Neural cell (in vitro differentiated cells): ENCODE data around the gene PLEKHA4. TPM values are rescaled to one million over a fixed set of nuclear protein-coding genes. Genes with fewer than 3 reads are reported as not detected.
"Not testable (repeated sequence)": the region's sequence is repeated elsewhere in the genome, so short reads cannot be mapped to it uniquely, and the experiment has no call there.

Experiments
- H2AFZ ChIP-seq: fragments of 200-600, 300-800 bp; sonication (generic), shearing (Covaris generic); 2 replicates; pipeline ENCODE4 v1.6.0; 2014; ENCODE audit warnings: low read depth, mild to moderate bottlenecking, antibody characterized with exemption, low read length, moderate library complexity
- H3F3A ChIP-seq: fragments of 200-600 bp; shearing (Covaris generic); 2 replicates; pipeline ENCODE4 v1.6.1; 2016; ENCODE audit warnings: mild to moderate bottlenecking, moderate library complexity, mixed read lengths, antibody characterized with exemption, low read length; ENCODE audit not compliant: insufficient read depth, poor library complexity, severe bottlenecking
- H3K27ac ChIP-seq: fragments of 200-600, 300-800 bp; sonication (generic), shearing (Covaris generic); 2 replicates; pipeline ENCODE4 v1.5.1; 2014; ENCODE audit warnings: mild to moderate bottlenecking, low read length, moderate library complexity
- H3K27me3 ChIP-seq: fragments of 300-800, 200-600 bp; sonication (generic), shearing (Covaris generic); 2 replicates; pipeline ENCODE4 v1.6.0; 2014; ENCODE audit warnings: mild to moderate bottlenecking, low read depth, low read length, moderate library complexity; ENCODE audit not compliant: insufficient read depth
- H3K36me3 ChIP-seq: fragments of 300-800, 200-600 bp; sonication (generic), shearing (Covaris generic); 2 replicates; pipeline ENCODE4 v1.5.1; 2014; ENCODE audit warnings: mild to moderate bottlenecking, antibody characterized with exemption, low read length, moderate library complexity; ENCODE audit not compliant: insufficient read depth
- H3K4me2 ChIP-seq: fragments of 300-800, 200-600 bp; sonication (generic), shearing (Covaris generic); 2 replicates; pipeline ENCODE4 v1.6.0; 2014; ENCODE audit warnings: mild to moderate bottlenecking, low read length
- H3K4me3 ChIP-seq: fragments of 300-800, 200-600 bp; sonication (generic), shearing (Covaris generic); 2 replicates; pipeline ENCODE4 v1.5.1; 2014; ENCODE audit warnings: mild to moderate bottlenecking, low read length, moderate library complexity
- H3K79me2 ChIP-seq: fragments of 200-600 bp; shearing (Covaris generic); replicated peaks from 2 replicates; pipeline ENCODE4 v1.6.0; 2014; ENCODE audit warnings: mild to moderate bottlenecking, low read length, moderate library complexity; ENCODE audit not compliant: insufficient read depth
- H3K9ac ChIP-seq: fragments of 300-800, 200-600 bp; sonication (generic), shearing (Covaris generic); 2 replicates; pipeline ENCODE4 v1.6.1; 2016; ENCODE audit warnings: mild to moderate bottlenecking, low read length, mixed read lengths
- H3K9me2 ChIP-seq: fragments of 200-600 bp; shearing (Covaris generic); 2 replicates; pipeline ENCODE4 v1.6.1; 2016; ENCODE audit warnings: mild to moderate bottlenecking, low read length, mixed read lengths; ENCODE audit not compliant: insufficient read depth
- H3K9me3 ChIP-seq: fragments of 200-600, 300-800 bp; sonication (generic), shearing (Covaris generic); 2 replicates; pipeline ENCODE4 v1.6.1; 2016; ENCODE audit warnings: mild to moderate bottlenecking, mixed run types, low read length, moderate library complexity, mixed read lengths
- H4K20me1 ChIP-seq: fragments of 200-600 bp; shearing (Covaris generic); 2 replicates; pipeline ENCODE4 v1.6.1; 2016; ENCODE audit warnings: mild to moderate bottlenecking, mixed run types; ENCODE audit not compliant: insufficient read depth
- CTCF ChIP-seq: fragments of 450-650 bp; IDR thresholded peaks from 2 replicates; pipeline ENCODE4 v1.5.1; 2014; ENCODE audit warnings: antibody characterized with exemption, mild to moderate bottlenecking, moderate library complexity; ENCODE audit not compliant: poor library complexity, severe bottlenecking
- EP300 ChIP-seq: fragments of 450-650 bp; conservative IDR thresholded peaks from 2 replicates; pipeline ENCODE4 v1.6.1; 2014; ENCODE audit warnings: antibody characterized with exemption, mild to moderate bottlenecking, moderate library complexity; ENCODE audit not compliant: poor library complexity, severe bottlenecking
- EZH2 ChIP-seq: fragments of 200-600, 300-800 bp; shearing (Covaris generic), sonication (generic); IDR thresholded peaks from 2 replicates; pipeline ENCODE4 v1.6.1; 2014; ENCODE audit warnings: antibody characterized with exemption, low read length, borderline replicate concordance, mild to moderate bottlenecking; ENCODE audit not compliant: insufficient read depth, poor library complexity, severe bottlenecking
- MXI1 ChIP-seq: fragments of 450-650 bp; conservative IDR thresholded peaks from 2 replicates; pipeline ENCODE4 v1.6.1; 2014; ENCODE audit warnings: antibody characterized with exemption, mild to moderate bottlenecking; ENCODE audit not compliant: poor library complexity, severe bottlenecking
- POLR2AphosphoS5 ChIP-seq: IDR thresholded peaks from 2 replicates; pipeline ENCODE4 v1.6.1; 2012
- RAD21 ChIP-seq: fragments of 450-650 bp; conservative IDR thresholded peaks from 2 replicates; pipeline ENCODE4 v1.6.1; 2014; ENCODE audit warnings: antibody characterized with exemption, mild to moderate bottlenecking, moderate library complexity
- REST ChIP-seq: IDR thresholded peaks from 2 replicates; pipeline ENCODE4 v1.6.1; 2012; ENCODE audit warnings: borderline replicate concordance
- SMC3 ChIP-seq: fragments of 450-650 bp; conservative IDR thresholded peaks from 2 replicates; pipeline ENCODE4 v1.6.1; 2014; ENCODE audit warnings: antibody characterized with exemption, mild to moderate bottlenecking, moderate library complexity; ENCODE audit not compliant: poor library complexity
- TAF1 ChIP-seq: IDR thresholded peaks from 2 replicates; pipeline ENCODE4 v1.6.1; 2012; ENCODE audit warnings: low read depth
- polyA plus RNA-seq: library from polyadenylated mRNA; depleted of rRNA; stranded (reverse); fragments of >200 nt; gene quantifications from 2 replicates; pipeline ENCODE4 v1.2.3, GENCODE V29; 2014

Gene PLEKHA4
- polyA plus RNA-seq, 1 donor from 2014 or later = not detected

DNA sequence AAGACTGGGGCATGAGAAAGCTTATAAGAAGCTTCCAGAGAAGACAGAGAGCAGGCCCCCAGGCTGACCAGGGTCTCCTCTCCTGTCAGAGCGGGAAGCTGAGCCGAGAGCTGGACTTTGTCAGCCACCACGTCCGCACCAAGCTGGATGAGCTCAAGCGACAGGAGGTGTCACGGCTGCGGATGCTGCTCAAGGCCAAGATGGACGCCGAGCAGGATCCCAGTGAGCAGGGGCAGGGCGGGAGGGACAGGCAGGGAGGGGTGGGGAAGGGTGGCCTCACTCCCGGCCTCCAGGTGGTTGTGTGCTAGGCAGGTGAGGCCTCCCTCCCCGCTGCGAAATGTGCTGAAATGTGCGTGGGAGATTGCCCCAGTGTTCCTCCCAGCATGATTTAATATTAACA, 37.2 kb upstream of the PLEKHA4 start:
- Histone ChIP-seq H3K36me3 (no peaks in the 10 kb centered on the region), H3K9me2 (no peaks in the 10 kb centered on the region), H3K27ac (no peak overlapping the region), H3F3A (no peaks in the 10 kb centered on the region), H4K20me1 (no peaks in the 10 kb centered on the region), H2AFZ (no peak overlapping the region), H3K9ac (no peak overlapping the region), H3K79me2 (peaks cover 7% of the 10 kb centered on the region), H3K27me3 (no peaks in the 10 kb centered on the region), H3K9me3 (no peaks in the 10 kb centered on the region), H3K4me3 (no peak overlapping the region), H3K4me2 (no peak overlapping the region)
- TF ChIP-seq RAD21 = no peak
- no peak for TF ChIP-seq REST
- TF ChIP-seq MXI1 = no peak
- no peak for TF ChIP-seq POLR2AphosphoS5
- TF ChIP-seq EP300 = no peak
- TF ChIP-seq CTCF = no peak
- TF ChIP-seq TAF1 = no peak
- no peak for TF ChIP-seq EZH2
- TF ChIP-seq SMC3 = no peak

- H2AFZ ChIP-seq, H4K20me1 ChIP-seq, H3K36me3 ChIP-seq, H3K9ac ChIP-seq, H3K9me3 ChIP-seq, H3K27me3 ChIP-seq, H3K4me3 ChIP-seq, H3K27ac ChIP-seq, H3K4me2 ChIP-seq, H3K9me2 ChIP-seq, H3F3A ChIP-seq: not testable (repeated sequence)
- H3K79me2 ChIP-seq = peaks cover 11% of the 10 kb centered on the region
Measured at GRCh38 chr19:48903788-48904187, 35.4 kb upstream of the PLEKHA4 start.

DNA sequence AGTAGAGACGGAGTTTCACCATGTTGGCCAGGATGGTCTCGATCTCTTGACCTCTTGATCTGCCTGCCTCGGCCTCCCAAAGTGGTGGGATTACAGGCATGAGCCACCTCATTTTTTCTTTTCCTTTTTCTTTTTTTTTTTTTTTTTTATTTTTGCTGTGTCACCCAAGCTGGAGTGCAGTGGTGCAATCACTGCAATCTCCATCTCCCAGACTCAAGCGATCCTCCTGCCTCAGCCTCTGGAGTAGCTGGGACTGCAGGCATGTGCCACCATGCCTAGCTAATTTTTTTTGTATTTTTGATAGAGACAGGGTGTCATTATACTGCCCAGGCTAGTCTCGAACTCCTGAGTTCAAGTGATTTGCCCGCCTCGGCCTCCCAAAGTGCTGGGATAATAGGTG, 33.9 kb upstream of the PLEKHA4 start:
- not testable (repeated sequence) for H3K4me2 ChIP-seq, H3K9me2 ChIP-seq, H3K9me3 ChIP-seq, H3K36me3 ChIP-seq, H3K27ac ChIP-seq, H3K9ac ChIP-seq, H2AFZ ChIP-seq, H3K4me3 ChIP-seq, H3F3A ChIP-seq, H3K27me3 ChIP-seq, H4K20me1 ChIP-seq
- peaks cover 11% of the 10 kb centered on the region for H3K79me2 ChIP-seq
